Fibroblast of lung (primary cell): ENCODE data around the gene HCN3. TPM values are rescaled to one million over a fixed set of nuclear protein-coding genes. Genes with fewer than 3 reads are reported as not detected.

Source experiments
- DNase-seq, 2 donors: peaks; one replicate each; pipeline versions ENCODE4 v3.0.0 to v3.0.0-alpha.2; 2010; ENCODE audit warnings: low read depth in 2 of 2
- H2AFZ ChIP-seq: 2 replicates; pipeline ENCODE4 v1.5.1; 2012; ENCODE audit warnings: low read length, control low read depth, inconsistent platforms
- H3K27ac ChIP-seq: 2 replicates; pipeline ENCODE4 v1.5.1; 2011; ENCODE audit warnings: low read length, control low read depth; ENCODE audit not compliant: insufficient read depth
- H3K27me3 ChIP-seq: 2 replicates; pipeline ENCODE4 v1.5.1; 2011; ENCODE audit warnings: mild to moderate bottlenecking, low read length; ENCODE audit not compliant: control insufficient read depth, insufficient read depth
- H3K36me3 ChIP-seq: 2 replicates; pipeline ENCODE4 v1.5.1; 2011; ENCODE audit warnings: low read length; ENCODE audit not compliant: control insufficient read depth, insufficient read depth
- H3K4me1 ChIP-seq: 2 replicates; pipeline ENCODE4 v1.5.1; 2011; ENCODE audit warnings: low read length; ENCODE audit not compliant: control insufficient read depth, insufficient read depth; ENCODE audit errors: extremely low read depth
- H3K4me2 ChIP-seq: 2 replicates; pipeline ENCODE4 v1.5.1; 2011; ENCODE audit warnings: low read length, control low read depth; ENCODE audit not compliant: insufficient read depth; ENCODE audit errors: extremely low read depth
- H3K4me3 ChIP-seq, 4 experiments: fragments of 200-600 bp in 1 of 4; sonication (generic) in 1 of 4; replicated peaks in 1 of 4; 2 replicates each; pipeline ENCODE4 v1.5.1; 2011 to 2016; ENCODE audit warnings: low read length in 4 of 4, low read depth in 3 of 4, mild to moderate bottlenecking in 3 of 4, control low read depth in 2 of 4, inconsistent platforms in 1 of 4, mixed read lengths in 1 of 4; ENCODE audit not compliant: insufficient read depth in 1 of 4; ENCODE audit errors: control extremely low read depth in 1 of 4
- H3K79me2 ChIP-seq: 2 replicates; pipeline ENCODE4 v1.5.1; 2012; ENCODE audit warnings: mild to moderate bottlenecking, low read length, inconsistent platforms; ENCODE audit not compliant: control insufficient read depth, insufficient read depth
- H3K9ac ChIP-seq: 2 replicates; pipeline ENCODE4 v1.5.1; 2011; ENCODE audit warnings: mild to moderate bottlenecking, low read length, control low read depth; ENCODE audit not compliant: insufficient read depth
- H3K9me3 ChIP-seq: 2 replicates; pipeline ENCODE4 v1.5.1; 2012; ENCODE audit warnings: low read depth, low read length; ENCODE audit not compliant: control insufficient read depth, insufficient read depth
- H4K20me1 ChIP-seq: 2 replicates; pipeline ENCODE4 v1.5.1; 2011; ENCODE audit warnings: low read length; ENCODE audit not compliant: control insufficient read depth, insufficient read depth; ENCODE audit errors: extremely low read depth
- EZH2 ChIP-seq: IDR thresholded peaks from 2 replicates; pipeline ENCODE4 v1.5.1; 2012; ENCODE audit warnings: low read length, control low read depth, mild to moderate bottlenecking; ENCODE audit errors: missing control alignments
- polyA plus RNA-seq, 2 donors: library from polyadenylated mRNA; depleted of rRNA in 1 of 2; stranded (reverse) in 1 of 2; unstranded in 1 of 2; fragments of >200 nt; gene quantifications; 2 replicates each; pipeline ENCODE4 v1.2.1, GENCODE V29; 2011 to 2012; ENCODE audit warnings: missing spikeins in 1 of 2
- total RNA-seq: library from RNA; depleted of rRNA; stranded (reverse); fragments of >200 nt; gene quantifications from 2 replicates; pipeline ENCODE4 v1.2.1, GENCODE V29; 2014
- TF ChIP-seq, protein P1 (sequence below), 2 donors: IDR thresholded peaks in 1 of 2; conservative IDR thresholded peaks in 1 of 2; 1 replicate in 1 of 2; 2 replicates in 1 of 2; pipeline ENCODE4 v1.5.1; 2011 to 2012; ENCODE audit warnings: low read length in 2 of 2, control low read depth in 1 of 2, inconsistent platforms in 1 of 2, low read depth in 1 of 2, mild to moderate bottlenecking in 1 of 2

The HCN3 gene
- total and polyA plus RNA-seq, 2 donors (not counting 1 experiment from before 2014, with no cell fraction given): 0.86 to 0.99 TPM

GRCh38 chr1:155260276-155260675, 17.0 kb upstream of the HCN3 start:
- no peak overlapping the region for H3K4me2 ChIP-seq
- H3K36me3 ChIP-seq: peaks cover 18% of the 10 kb centered on the region
- peaks cover 5% of the 10 kb centered on the region for H3K4me1 ChIP-seq
- H3K27ac ChIP-seq: no peak overlapping the region
- no peaks in the 10 kb centered on the region for H4K20me1 ChIP-seq
- no peaks in the 10 kb centered on the region for H3K9me3 ChIP-seq
- H3K79me2 ChIP-seq: peaks cover 18% of the 10 kb centered on the region
- no peak overlapping the region for H2AFZ ChIP-seq
- TF ChIP-seq, protein P1, sequence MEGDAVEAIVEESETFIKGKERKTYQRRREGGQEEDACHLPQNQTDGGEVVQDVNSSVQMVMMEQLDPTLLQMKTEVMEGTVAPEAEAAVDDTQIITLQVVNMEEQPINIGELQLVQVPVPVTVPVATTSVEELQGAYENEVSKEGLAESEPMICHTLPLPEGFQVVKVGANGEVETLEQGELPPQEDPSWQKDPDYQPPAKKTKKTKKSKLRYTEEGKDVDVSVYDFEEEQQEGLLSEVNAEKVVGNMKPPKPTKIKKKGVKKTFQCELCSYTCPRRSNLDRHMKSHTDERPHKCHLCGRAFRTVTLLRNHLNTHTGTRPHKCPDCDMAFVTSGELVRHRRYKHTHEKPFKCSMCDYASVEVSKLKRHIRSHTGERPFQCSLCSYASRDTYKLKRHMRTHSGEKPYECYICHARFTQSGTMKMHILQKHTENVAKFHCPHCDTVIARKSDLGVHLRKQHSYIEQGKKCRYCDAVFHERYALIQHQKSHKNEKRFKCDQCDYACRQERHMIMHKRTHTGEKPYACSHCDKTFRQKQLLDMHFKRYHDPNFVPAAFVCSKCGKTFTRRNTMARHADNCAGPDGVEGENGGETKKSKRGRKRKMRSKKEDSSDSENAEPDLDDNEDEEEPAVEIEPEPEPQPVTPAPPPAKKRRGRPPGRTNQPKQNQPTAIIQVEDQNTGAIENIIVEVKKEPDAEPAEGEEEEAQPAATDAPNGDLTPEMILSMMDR (conservative IDR thresholded peaks at IDR 0.05 in 1 of 2, IDR thresholded peaks at IDR 0.05 in 1 of 2; ENCODE audit: low read depth in 1 of 2, low read length in 2 of 2): no peak
- no peak for TF ChIP-seq EZH2
- no peak overlapping the region for H3K4me3 ChIP-seq
- H3K27me3 ChIP-seq: no peaks in the 10 kb centered on the region
- DNase-seq: no peak
- no peak overlapping the region for H3K9ac ChIP-seq

- DNase-seq: no peak
- Histone ChIP-seq H2AFZ (no peak overlapping the region), H3K27ac (peak overlapping the region; percentile 68), H4K20me1 (no peaks in the 10 kb centered on the region), H3K9ac (peak overlapping the region; percentile 69), H3K4me3 (peak overlapping the region; percentile 73 to 92 (median 74)), H3K79me2 (peaks cover 18% of the 10 kb centered on the region), H3K9me3 (no peaks in the 10 kb centered on the region), H3K4me2 (peak overlapping the region; percentile 94), H3K4me1 (peaks cover 2% of the 10 kb centered on the region), H3K27me3 (no peaks in the 10 kb centered on the region), H3K36me3 (peaks cover 18% of the 10 kb centered on the region)
- TF ChIP-seq EZH2: no peak
- TF ChIP-seq, protein P1 (conservative IDR thresholded peaks at IDR 0.05 in 1 of 2, IDR thresholded peaks at IDR 0.05 in 1 of 2; ENCODE audit: low read depth in 1 of 2, low read length in 2 of 2): no peak
Measured at GRCh38 chr1:155261493-155261851, 15.8 kb upstream of the HCN3 start.

GRCh38 chr1:155261852-155262673, 15.2 kb upstream of the HCN3 start, which contains the start of gene SCAMP3:
SCAMP3 (minus strand) TSS chr1:155262360; CDS start chr1:155262151, 209 bp downstream.
- Histone ChIP-seq H3K27ac (peak within 1 kb of the TSS; percentile 68), H3K36me3 (peaks cover 18% of the 10 kb centered on the region), H3K4me1 (peaks cover 2% of the 10 kb centered on the region), H3K9ac (peak within 1 kb of the TSS; percentile 69), H4K20me1 (no peaks in the 10 kb centered on the region), H3K9me3 (no peaks in the 10 kb centered on the region), H3K79me2 (peaks cover 18% of the 10 kb centered on the region), H3K4me3 (peak within 1 kb of the TSS; percentile 73 to 92 (median 74)), H2AFZ (peak within 1 kb of the TSS; percentile 44), H3K4me2 (peak within 1 kb of the TSS; percentile 94), H3K27me3 (no peaks in the 10 kb centered on the region)
- TF ChIP-seq, protein P1 (conservative IDR thresholded peaks at IDR 0.05 in 1 of 2, IDR thresholded peaks at IDR 0.05 in 1 of 2; ENCODE audit: low read depth in 1 of 2, low read length in 2 of 2): no peak
- DNase-seq: peak; percentile 99
